Epidermal melanocyte (primary cell): ENCODE results near the gene SYNC.
"Not testable (repeated sequence)": the region's sequence is repeated elsewhere in the genome, so short reads cannot be mapped to it uniquely, and the experiment has no call there.

Experiments used
- DNase-seq: peaks from one replicate; pipeline ENCODE4 v3.0.0; 2011; ENCODE audit warnings: low spot score; ENCODE audit not compliant: insufficient read length

SYNC gene

GRCh38 chr1:32647308-32648134, 55.0 kb downstream of the SYNC start:
- DNase-seq: no peak

- no peak for DNase-seq
These were observed 58.1 kb downstream of the SYNC start for GRCh38 chr1:32644426-32644825.

- DNase-seq: not testable (repeated sequence)
These were observed 60.2 kb downstream of the SYNC start for GRCh38 chr1:32642292-32642827.

- DNase-seq: no peak
These were observed 63.0 kb downstream of the SYNC start for GRCh38 chr1:32639489-32640075.

- no peak for DNase-seq
These were observed 65.5 kb downstream of the SYNC start for GRCh38 chr1:32636914-32637645.

GRCh38 chr1:32635508-32636277, 66.9 kb downstream of the SYNC start:
- no peak for DNase-seq

- DNase-seq: no peak
These were observed 69.7 kb downstream of the SYNC start for GRCh38 chr1:32632829-32633228.

GRCh38 chr1:32630173-32630572, 72.4 kb downstream of the SYNC start:
- not testable (repeated sequence) for DNase-seq
